GM23338 (cell line): ENCODE results near the gene KCNK3. TPM values are rescaled to one million over a fixed set of nuclear protein-coding genes. Genes with fewer than 3 reads are reported as not detected.

ENCODE experiments used
- ATAC-seq: fragments of 200-7000 bp; cut with Tn5 transposase; 3 replicates; pipeline ENCODE4 v1.9.1; 2020
- DNase-seq: peaks from one replicate; pipeline ENCODE4 v3.0.0-alpha.2; 2015; ENCODE audit warnings: low spot score
- H2AFZ ChIP-seq: fragments of 200-600 bp; sonication (generic); 2 replicates; pipeline ENCODE4 v1.8.0; 2016; ENCODE audit warnings: antibody characterized with exemption, mild to moderate bottlenecking, moderate library complexity
- H3F3A ChIP-seq: fragments of 200-600 bp; sonication (generic); replicated peaks from 2 replicates; pipeline ENCODE4 v1.8.0; 2017; ENCODE audit warnings: antibody characterized with exemption, mixed run types, low read depth
- H3K27ac ChIP-seq: fragments of 200-600 bp; sonication (generic); 2 replicates; pipeline ENCODE4 v1.6.1; 2016; ENCODE audit warnings: low read depth
- H3K27me3 ChIP-seq: fragments of 200-600 bp; sonication (generic); 2 replicates; pipeline ENCODE4 v1.8.0; 2016; ENCODE audit warnings: mild to moderate bottlenecking, mixed run types, moderate library complexity; ENCODE audit not compliant: insufficient read depth
- H3K36me3 ChIP-seq: fragments of 200-600 bp; sonication (generic); 2 replicates; pipeline ENCODE4 v1.8.0; 2016; ENCODE audit warnings: mild to moderate bottlenecking; ENCODE audit not compliant: insufficient read depth
- H3K4me1 ChIP-seq: fragments of 200-600 bp; sonication (generic); 2 replicates; pipeline ENCODE4 v1.8.0; 2016; ENCODE audit warnings: mild to moderate bottlenecking, moderate library complexity; ENCODE audit not compliant: insufficient read depth
- H3K4me2 ChIP-seq: fragments of 200-600 bp; sonication (generic); 2 replicates; pipeline ENCODE4 v1.7.1; 2017; ENCODE audit warnings: mixed run types
- H3K4me3 ChIP-seq: fragments of 200-600 bp; sonication (generic); 2 replicates; pipeline ENCODE4 v1.6.1; 2016; ENCODE audit warnings: mixed run types
- H3K79me2 ChIP-seq: fragments of 200-600 bp; sonication (generic); replicated peaks from 2 replicates; pipeline ENCODE4 v1.8.0; 2017; ENCODE audit warnings: mild to moderate bottlenecking; ENCODE audit not compliant: insufficient read depth
- H3K9me2 ChIP-seq: fragments of 200-600 bp; sonication (generic); 2 replicates; pipeline ENCODE4 v1.8.0; 2017; ENCODE audit not compliant: insufficient read depth
- H4K20me1 ChIP-seq: fragments of 200-600 bp; sonication (generic); replicated peaks from 2 replicates; pipeline ENCODE4 v1.8.0; 2017; ENCODE audit warnings: mild to moderate bottlenecking; ENCODE audit not compliant: insufficient read depth
- H3K27ac Mint-ChIP-seq: 2 replicates; pipeline ENCODE4 v1.8.0; 2020; ENCODE audit warnings: inconsistent platforms, mild to moderate bottlenecking, moderate library complexity, mixed read lengths
- H3K27me3 Mint-ChIP-seq: 3 replicates; pipeline ENCODE4 v1.8.0; 2022; ENCODE audit warnings: low read depth, mild to moderate bottlenecking, moderate library complexity, mixed read lengths, inconsistent platforms; ENCODE audit not compliant: insufficient read depth, poor library complexity
- H3K36me3 Mint-ChIP-seq: 3 replicates; pipeline ENCODE4 v1.8.0; 2021; ENCODE audit warnings: low read depth, mild to moderate bottlenecking, inconsistent platforms, moderate library complexity, mixed read lengths
- H3K4me1 Mint-ChIP-seq: 3 replicates; pipeline ENCODE4 v1.8.0; 2020; ENCODE audit warnings: mild to moderate bottlenecking, inconsistent platforms, mixed read lengths
- H3K4me3 Mint-ChIP-seq: 3 replicates; pipeline ENCODE4 v1.8.0; 2021; ENCODE audit warnings: moderate library complexity, mild to moderate bottlenecking, inconsistent platforms, mixed read lengths
- H3K9me3 Mint-ChIP-seq: 3 replicates; pipeline ENCODE4 v1.8.0; 2020; ENCODE audit warnings: moderate library complexity, mild to moderate bottlenecking, inconsistent platforms, mixed read lengths
- CREB1 ChIP-seq: fragments of 250-450 bp; sonication (Bioruptor Pico); IDR thresholded peaks from 2 replicates; pipeline ENCODE4 v1.5.0; 2020; ENCODE audit warnings: low read depth, mild to moderate bottlenecking, moderate library complexity
- EZH2 ChIP-seq: fragments of 200-600 bp; sonication (generic); IDR thresholded peaks from one replicate; pipeline ENCODE4 v1.8.0; 2017; ENCODE audit warnings: antibody characterized with exemption, mild to moderate bottlenecking, low read depth; ENCODE audit not compliant: unreplicated experiment
- EZH2phosphoT487 ChIP-seq: fragments of 200-600 bp; sonication (generic); IDR thresholded peaks from one replicate; pipeline ENCODE4 v1.8.1; 2018; ENCODE audit warnings: antibody characterized with exemption; ENCODE audit not compliant: unreplicated experiment
- JUNB ChIP-seq: IDR thresholded peaks from one replicate; pipeline ENCODE4 v1.6.1; 2016; ENCODE audit warnings: antibody characterized with exemption; ENCODE audit not compliant: unreplicated experiment
- NANOG ChIP-seq: IDR thresholded peaks from 2 replicates; pipeline ENCODE4 v1.6.1; 2016; ENCODE audit warnings: antibody characterized with exemption, borderline replicate concordance
- POLR2AphosphoS5 ChIP-seq: IDR thresholded peaks from 2 replicates; pipeline ENCODE4 v1.6.1; 2016; ENCODE audit warnings: antibody characterized with exemption, low read depth
- STAT1 ChIP-seq: IDR thresholded peaks from one replicate; pipeline ENCODE4 v1.6.1; 2016; ENCODE audit warnings: antibody characterized with exemption; ENCODE audit not compliant: unreplicated experiment
- ZNF114 ChIP-seq: fragments of 250-450 bp; sonication (Bioruptor Pico); IDR thresholded peaks from 2 replicates; pipeline ENCODE4 v1.5.0; 2020; ENCODE audit warnings: mild to moderate bottlenecking, moderate library complexity
- ZNF331 ChIP-seq: fragments of 250-450 bp; sonication (Bioruptor Pico); IDR thresholded peaks from 2 replicates; pipeline ENCODE4 v1.5.0; 2020; ENCODE audit warnings: low read depth, mild to moderate bottlenecking, moderate library complexity
- polyA plus RNA-seq: library from polyadenylated mRNA; unstranded; fragments of >200 nt; fragmentation: Nextera tagmentation; extraction: Ambion mirVana; gene quantifications from 2 replicates; pipeline ENCODE4 v1.2.1, GENCODE V29; 2016
- total RNA-seq: library from RNA; depleted of rRNA; stranded (reverse); fragments of >200 nt; shearing (Covaris generic); gene quantifications from 2 replicates; pipeline ENCODE4 v1.2.3, GENCODE V29; 2014
- TF ChIP-seq, protein P1 (sequence below), 2 experiments: fragments of 200-600 bp in 1 of 2; sonication (generic) in 1 of 2; conservative IDR thresholded peaks; 2 replicates each; pipeline versions ENCODE4 v1.5.1 to v1.6.1; 2016 to 2017; ENCODE audit warnings: antibody characterized with exemption in 2 of 2, low read depth in 2 of 2, mild to moderate bottlenecking in 2 of 2, moderate library complexity in 1 of 2
- TF ChIP-seq, protein P2 (sequence below): fragments of 250-450 bp; sonication (Bioruptor Pico); IDR thresholded peaks from 2 replicates; pipeline ENCODE4 v1.5.0; 2020; ENCODE audit warnings: mild to moderate bottlenecking, moderate library complexity
- TF ChIP-seq, protein P3 (sequence below): IDR thresholded peaks from one replicate; pipeline ENCODE4 v1.6.1; 2018; ENCODE audit warnings: antibody characterized with exemption; ENCODE audit not compliant: unreplicated experiment
- TF ChIP-seq, protein P4 (sequence below): IDR thresholded peaks from 2 replicates; pipeline ENCODE4 v1.6.1; 2016; ENCODE audit warnings: antibody characterized with exemption

KCNK3 gene
- total and polyA plus RNA-seq, 2 experiments from 2014 or later = not detected

DNA sequence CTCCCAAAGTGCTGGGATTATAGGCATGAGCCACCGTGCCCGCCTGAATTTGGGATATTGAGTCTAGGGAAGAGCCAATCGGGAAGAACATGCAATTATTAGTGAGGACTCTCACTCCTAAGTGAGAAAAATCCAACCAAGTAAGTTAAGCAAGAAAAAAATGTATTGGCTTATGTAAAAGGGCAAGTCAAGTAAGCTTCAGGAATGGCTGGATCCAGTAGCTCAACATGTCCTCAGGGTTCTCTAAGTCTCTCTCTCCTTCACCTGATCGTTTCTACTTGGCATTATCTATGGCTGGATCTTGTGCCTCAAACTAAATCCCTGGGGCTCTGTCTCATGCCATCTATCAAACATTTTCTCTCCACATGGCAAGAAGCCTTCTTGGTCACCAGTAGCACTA lies 35.3 kb upstream of the KCNK3 start:
- DNase-seq (no peak), ATAC-seq (no peak)
- H3K36me3 ChIP-seq = peaks cover 4% of the 10 kb centered on the region; the same call in 1 of the 2 replicates
- Mint-ChIP-seq H3K4me1 (peaks cover 20% of the 10 kb centered on the region), H3K36me3 (no peaks in the 10 kb centered on the region; the same call in 2 of the 3 replicates), H3K27ac (no peak overlapping the region), H3K9me3 (peaks cover 28% of the 10 kb centered on the region), H3K27me3 (peaks cover 9% of the 10 kb centered on the region), H3K4me3 (no peak overlapping the region)
- no peak overlapping the region for H3K4me3 ChIP-seq
- TF ChIP-seq, protein P1, sequence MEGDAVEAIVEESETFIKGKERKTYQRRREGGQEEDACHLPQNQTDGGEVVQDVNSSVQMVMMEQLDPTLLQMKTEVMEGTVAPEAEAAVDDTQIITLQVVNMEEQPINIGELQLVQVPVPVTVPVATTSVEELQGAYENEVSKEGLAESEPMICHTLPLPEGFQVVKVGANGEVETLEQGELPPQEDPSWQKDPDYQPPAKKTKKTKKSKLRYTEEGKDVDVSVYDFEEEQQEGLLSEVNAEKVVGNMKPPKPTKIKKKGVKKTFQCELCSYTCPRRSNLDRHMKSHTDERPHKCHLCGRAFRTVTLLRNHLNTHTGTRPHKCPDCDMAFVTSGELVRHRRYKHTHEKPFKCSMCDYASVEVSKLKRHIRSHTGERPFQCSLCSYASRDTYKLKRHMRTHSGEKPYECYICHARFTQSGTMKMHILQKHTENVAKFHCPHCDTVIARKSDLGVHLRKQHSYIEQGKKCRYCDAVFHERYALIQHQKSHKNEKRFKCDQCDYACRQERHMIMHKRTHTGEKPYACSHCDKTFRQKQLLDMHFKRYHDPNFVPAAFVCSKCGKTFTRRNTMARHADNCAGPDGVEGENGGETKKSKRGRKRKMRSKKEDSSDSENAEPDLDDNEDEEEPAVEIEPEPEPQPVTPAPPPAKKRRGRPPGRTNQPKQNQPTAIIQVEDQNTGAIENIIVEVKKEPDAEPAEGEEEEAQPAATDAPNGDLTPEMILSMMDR (conservative IDR thresholded peaks at IDR 0.05; ENCODE audit: low read depth in 2 of 2) = no peak
- no peak for TF ChIP-seq STAT1
- no peak for TF ChIP-seq EZH2phosphoT487
- TF ChIP-seq POLR2AphosphoS5 = no peak
- TF ChIP-seq, protein P2, sequence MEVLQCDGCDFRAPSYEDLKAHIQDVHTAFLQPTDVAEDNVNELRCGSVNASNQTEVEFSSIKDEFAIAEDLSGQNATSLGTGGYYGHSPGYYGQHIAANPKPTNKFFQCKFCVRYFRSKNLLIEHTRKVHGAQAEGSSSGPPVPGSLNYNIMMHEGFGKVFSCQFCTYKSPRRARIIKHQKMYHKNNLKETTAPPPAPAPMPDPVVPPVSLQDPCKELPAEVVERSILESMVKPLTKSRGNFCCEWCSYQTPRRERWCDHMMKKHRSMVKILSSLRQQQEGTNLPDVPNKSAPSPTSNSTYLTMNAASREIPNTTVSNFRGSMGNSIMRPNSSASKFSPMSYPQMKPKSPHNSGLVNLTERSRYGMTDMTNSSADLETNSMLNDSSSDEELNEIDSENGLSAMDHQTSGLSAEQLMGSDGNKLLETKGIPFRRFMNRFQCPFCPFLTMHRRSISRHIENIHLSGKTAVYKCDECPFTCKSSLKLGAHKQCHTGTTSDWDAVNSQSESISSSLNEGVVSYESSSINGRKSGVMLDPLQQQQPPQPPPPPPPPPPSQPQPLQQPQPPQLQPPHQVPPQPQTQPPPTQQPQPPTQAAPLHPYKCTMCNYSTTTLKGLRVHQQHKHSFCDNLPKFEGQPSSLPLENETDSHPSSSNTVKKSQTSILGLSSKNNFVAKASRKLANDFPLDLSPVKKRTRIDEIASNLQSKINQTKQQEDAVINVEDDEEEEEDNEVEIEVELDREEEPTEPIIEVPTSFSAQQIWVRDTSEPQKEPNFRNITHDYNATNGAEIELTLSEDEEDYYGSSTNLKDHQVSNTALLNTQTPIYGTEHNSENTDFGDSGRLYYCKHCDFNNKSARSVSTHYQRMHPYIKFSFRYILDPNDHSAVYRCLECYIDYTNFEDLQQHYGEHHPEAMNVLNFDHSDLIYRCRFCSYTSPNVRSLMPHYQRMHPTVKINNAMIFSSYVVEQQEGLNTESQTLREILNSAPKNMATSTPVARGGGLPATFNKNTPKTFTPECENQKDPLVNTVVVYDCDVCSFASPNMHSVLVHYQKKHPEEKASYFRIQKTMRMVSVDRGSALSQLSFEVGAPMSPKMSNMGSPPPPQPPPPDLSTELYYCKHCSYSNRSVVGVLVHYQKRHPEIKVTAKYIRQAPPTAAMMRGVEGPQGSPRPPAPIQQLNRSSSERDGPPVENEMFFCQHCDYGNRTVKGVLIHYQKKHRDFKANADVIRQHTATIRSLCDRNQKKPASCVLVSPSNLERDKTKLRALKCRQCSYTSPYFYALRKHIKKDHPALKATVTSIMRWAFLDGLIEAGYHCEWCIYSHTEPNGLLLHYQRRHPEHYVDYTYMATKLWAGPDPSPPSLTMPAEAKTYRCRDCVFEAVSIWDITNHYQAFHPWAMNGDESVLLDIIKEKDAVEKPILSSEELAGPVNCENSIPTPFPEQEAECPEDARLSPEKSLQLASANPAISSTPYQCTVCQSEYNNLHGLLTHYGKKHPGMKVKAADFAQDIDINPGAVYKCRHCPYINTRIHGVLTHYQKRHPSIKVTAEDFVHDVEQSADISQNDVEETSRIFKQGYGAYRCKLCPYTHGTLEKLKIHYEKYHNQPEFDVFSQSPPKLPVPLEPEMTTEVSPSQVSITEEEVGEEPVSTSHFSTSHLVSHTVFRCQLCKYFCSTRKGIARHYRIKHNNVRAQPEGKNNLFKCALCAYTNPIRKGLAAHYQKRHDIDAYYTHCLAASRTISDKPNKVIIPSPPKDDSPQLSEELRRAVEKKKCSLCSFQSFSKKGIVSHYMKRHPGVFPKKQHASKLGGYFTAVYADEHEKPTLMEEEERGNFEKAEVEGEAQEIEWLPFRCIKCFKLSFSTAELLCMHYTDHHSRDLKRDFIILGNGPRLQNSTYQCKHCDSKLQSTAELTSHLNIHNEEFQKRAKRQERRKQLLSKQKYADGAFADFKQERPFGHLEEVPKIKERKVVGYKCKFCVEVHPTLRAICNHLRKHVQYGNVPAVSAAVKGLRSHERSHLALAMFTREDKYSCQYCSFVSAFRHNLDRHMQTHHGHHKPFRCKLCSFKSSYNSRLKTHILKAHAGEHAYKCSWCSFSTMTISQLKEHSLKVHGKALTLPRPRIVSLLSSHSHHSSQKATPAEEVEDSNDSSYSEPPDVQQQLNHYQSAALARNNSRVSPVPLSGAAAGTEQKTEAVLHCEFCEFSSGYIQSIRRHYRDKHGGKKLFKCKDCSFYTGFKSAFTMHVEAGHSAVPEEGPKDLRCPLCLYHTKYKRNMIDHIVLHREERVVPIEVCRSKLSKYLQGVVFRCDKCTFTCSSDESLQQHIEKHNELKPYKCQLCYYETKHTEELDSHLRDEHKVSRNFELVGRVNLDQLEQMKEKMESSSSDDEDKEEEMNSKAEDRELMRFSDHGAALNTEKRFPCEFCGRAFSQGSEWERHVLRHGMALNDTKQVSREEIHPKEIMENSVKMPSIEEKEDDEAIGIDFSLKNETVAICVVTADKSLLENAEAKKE (CRISPR knock-in tag) = no peak
- no peak for TF ChIP-seq NANOG
- TF ChIP-seq, protein P3, sequence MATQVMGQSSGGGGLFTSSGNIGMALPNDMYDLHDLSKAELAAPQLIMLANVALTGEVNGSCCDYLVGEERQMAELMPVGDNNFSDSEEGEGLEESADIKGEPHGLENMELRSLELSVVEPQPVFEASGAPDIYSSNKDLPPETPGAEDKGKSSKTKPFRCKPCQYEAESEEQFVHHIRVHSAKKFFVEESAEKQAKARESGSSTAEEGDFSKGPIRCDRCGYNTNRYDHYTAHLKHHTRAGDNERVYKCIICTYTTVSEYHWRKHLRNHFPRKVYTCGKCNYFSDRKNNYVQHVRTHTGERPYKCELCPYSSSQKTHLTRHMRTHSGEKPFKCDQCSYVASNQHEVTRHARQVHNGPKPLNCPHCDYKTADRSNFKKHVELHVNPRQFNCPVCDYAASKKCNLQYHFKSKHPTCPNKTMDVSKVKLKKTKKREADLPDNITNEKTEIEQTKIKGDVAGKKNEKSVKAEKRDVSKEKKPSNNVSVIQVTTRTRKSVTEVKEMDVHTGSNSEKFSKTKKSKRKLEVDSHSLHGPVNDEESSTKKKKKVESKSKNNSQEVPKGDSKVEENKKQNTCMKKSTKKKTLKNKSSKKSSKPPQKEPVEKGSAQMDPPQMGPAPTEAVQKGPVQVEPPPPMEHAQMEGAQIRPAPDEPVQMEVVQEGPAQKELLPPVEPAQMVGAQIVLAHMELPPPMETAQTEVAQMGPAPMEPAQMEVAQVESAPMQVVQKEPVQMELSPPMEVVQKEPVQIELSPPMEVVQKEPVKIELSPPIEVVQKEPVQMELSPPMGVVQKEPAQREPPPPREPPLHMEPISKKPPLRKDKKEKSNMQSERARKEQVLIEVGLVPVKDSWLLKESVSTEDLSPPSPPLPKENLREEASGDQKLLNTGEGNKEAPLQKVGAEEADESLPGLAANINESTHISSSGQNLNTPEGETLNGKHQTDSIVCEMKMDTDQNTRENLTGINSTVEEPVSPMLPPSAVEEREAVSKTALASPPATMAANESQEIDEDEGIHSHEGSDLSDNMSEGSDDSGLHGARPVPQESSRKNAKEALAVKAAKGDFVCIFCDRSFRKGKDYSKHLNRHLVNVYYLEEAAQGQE = no peak
- TF ChIP-seq EZH2 = no peak
- TF ChIP-seq CREB1 (CRISPR knock-in tag) = no peak
- TF ChIP-seq, protein P4, sequence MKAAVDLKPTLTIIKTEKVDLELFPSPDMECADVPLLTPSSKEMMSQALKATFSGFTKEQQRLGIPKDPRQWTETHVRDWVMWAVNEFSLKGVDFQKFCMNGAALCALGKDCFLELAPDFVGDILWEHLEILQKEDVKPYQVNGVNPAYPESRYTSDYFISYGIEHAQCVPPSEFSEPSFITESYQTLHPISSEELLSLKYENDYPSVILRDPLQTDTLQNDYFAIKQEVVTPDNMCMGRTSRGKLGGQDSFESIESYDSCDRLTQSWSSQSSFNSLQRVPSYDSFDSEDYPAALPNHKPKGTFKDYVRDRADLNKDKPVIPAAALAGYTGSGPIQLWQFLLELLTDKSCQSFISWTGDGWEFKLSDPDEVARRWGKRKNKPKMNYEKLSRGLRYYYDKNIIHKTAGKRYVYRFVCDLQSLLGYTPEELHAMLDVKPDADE = no peak
- TF ChIP-seq ZNF331 (CRISPR knock-in tag) = no peak
- TF ChIP-seq JUNB = no peak
- no peak for TF ChIP-seq ZNF114 (CRISPR knock-in tag)
- no peaks in the 10 kb centered on the region for H3K79me2 ChIP-seq
- H4K20me1 ChIP-seq = no peaks in the 10 kb centered on the region
- no peaks in the 10 kb centered on the region for H3F3A ChIP-seq
- peaks cover 5% of the 10 kb centered on the region for H3K4me1 ChIP-seq
- no peak overlapping the region for H3K4me2 ChIP-seq
- no peak overlapping the region for H3K27ac ChIP-seq
- no peaks in the 10 kb centered on the region for H3K27me3 ChIP-seq
- no peak overlapping the region for H2AFZ ChIP-seq
- H3K9me2 ChIP-seq = no peaks in the 10 kb centered on the region
